AG08396 (cell line): ENCODE data around the gene ADAP1.
A peak's percentile ranks its signal among the peaks of the same experiment; 100 is the strongest.
"Not testable (repeated sequence)": the region's sequence is repeated elsewhere in the genome, so short reads cannot be mapped to it uniquely, and the experiment has no call there.

Source experiments
- DNase-seq: peaks from one replicate; pipeline ENCODE4 v3.0.0; 2012; ENCODE audit warnings: low spot score, mixed read lengths

ADAP1 gene

DNA sequence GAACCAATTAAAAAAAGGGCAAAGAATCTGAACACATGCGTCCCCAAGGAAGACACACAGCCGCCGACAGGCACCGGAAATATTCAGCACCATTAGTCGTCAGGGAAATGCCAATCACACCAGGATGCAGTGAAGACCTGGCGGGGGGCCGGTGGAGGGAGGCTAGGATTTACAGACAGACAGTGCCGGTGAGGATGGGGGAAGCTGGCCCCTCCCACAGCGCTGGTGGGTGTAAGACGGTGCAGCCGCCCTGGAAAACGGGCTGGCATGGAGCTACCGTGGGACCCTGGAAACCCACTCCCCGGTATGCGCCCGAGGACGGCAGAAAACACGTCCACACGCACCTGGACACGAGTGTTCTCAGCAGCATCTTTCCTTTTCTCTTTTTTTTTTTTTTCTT is 4.8 kb upstream of the ADAP1 start:
- DNase-seq = no peak

DNA sequence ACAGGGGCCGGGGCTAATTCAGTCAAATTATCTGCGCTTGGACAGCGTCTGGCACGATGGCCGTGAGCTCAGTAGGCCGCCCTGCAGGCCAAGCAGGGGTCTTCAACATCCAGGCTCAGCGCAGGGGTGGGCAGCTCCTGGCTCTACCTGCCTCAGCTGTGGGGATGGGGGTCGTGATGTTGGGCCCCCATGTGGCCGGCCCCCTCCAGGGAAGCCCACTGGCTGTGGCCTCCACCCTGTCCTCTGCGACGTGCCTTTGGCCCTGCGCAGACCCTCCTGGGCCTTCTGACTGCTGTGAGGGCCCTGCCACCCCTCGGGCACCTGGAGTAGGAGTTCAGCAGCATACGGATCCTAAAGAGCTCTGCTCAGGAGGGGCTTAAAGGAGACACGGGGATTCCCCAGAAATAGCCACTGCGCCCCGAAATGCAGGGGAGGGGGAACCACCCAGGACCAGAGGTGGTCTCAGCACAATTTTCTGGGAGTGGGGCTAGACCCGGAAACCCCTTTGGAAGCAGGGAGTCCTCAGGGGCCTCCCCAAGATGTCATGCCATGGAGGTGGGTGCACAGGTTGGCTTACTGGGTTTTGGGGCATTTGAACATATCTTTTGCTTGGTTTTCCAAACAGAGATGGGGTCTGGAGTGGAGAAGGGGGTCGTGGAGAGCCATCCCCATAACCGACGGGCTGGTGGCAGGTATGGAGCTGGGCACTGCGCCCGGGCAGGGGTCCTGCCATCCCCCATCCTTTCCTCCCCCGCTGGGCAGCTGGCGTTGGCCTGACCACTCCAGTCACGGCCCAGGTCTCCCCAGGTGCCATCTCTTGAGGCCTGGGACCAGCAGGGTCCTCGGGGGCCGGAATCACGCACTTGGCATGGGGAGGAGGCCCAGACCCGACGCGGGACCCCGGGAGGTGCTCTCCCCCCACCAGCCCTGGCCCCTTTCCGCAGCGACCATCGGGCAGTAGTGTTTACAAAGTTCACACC is 4.0 kb upstream of the ADAP1 start:
- no peak for DNase-seq

DNA sequence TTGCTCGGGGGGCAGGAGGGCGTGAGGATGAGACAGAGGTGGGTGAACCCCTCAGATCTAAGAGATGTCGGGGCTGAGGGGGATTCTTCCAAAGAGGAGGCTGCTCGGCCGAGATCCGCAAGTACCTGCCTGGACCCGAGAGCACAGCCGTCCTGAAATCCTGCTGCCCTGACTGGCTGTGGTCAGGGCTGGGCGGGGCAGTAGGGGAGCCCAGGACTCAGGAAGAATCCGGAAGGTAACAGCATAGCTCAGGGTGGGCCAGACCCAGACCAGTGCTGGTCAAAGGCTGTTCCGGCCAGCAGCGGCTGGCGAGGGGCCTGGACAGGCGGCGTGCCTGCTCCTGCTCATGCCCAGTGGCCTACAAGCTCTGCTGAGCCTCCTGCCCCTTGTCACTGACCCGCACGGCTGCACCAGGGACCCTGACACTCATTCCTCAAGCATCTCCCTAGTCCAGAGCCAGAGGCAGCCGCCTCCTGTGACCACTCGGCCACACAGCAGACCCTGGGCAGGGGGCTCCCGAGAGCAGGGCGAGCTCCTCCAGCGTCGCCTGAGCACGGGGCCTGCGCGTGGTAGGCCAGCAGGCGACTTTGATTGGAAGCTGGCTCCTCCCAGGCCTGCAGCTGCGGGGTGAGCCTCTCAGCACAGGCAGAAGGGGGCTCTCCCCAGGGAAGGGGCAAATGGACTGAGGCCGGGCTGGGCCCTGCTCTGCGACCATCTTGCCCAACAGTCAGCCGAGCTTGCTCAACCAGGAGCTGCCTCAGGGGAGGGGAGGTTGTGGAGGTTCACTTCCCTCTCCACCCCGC is 3.1 kb upstream of the ADAP1 start:
- no peak for DNase-seq

DNA sequence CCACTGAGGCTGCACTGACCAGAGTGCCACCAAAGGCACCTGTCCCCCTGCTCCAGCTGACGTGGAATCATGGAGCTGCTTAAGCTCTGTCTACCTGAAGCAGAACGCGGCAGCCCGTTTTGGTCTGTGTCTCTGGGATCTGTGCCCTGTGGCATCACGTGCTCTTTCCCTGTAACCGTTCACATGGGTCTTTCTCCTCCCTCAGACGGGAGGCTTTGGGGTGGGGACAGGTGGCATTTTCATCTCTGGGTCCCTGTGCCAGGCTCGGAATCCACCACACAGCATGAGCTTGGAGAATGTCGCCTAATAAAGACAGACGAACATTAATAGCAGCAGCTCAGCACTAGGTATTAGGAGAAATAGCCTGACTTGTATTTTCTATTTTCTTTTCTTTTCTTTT is 1.6 kb upstream of the ADAP1 start:
- no peak for DNase-seq

DNA sequence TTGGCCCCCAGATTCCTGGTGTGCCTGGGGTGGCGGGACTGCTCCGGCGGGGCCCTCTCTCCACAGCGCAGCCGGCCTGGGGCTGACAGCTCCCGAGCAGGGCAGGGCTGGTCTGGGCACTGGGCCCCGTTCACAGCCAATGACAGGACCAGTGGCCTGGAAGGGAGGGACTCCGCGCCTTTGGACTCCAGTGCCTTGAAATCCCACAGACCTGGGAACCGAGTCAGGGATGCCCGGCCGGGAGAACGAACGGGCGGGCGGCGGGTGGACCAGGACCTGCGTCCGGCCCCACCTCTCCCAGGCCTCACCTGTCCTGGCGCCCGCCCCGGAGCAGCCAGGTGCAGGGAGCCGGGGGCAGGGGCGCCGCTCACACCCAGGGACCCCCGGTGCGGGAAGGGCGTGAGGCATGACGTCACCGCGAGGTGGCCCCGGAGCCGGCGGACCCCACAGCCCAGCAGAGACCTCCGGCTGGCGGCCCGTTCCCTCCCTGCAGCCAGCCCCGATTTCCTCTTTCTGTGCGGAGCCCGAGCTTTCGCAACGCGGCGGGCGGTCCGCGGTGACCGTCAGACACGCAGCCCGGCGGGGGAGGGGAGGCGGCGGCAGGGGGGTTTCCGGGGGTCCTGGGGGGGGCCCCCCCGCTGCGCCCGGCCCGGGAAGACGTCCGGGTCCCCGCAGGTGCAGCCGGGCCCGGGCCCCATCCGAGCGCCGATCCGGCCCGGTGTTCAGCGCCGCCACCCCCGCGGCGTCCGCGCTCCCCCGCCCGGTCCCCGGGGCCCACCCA is 743 bp downstream of the ADAP1 start:
- DNase-seq = peak; percentile 76

DNA sequence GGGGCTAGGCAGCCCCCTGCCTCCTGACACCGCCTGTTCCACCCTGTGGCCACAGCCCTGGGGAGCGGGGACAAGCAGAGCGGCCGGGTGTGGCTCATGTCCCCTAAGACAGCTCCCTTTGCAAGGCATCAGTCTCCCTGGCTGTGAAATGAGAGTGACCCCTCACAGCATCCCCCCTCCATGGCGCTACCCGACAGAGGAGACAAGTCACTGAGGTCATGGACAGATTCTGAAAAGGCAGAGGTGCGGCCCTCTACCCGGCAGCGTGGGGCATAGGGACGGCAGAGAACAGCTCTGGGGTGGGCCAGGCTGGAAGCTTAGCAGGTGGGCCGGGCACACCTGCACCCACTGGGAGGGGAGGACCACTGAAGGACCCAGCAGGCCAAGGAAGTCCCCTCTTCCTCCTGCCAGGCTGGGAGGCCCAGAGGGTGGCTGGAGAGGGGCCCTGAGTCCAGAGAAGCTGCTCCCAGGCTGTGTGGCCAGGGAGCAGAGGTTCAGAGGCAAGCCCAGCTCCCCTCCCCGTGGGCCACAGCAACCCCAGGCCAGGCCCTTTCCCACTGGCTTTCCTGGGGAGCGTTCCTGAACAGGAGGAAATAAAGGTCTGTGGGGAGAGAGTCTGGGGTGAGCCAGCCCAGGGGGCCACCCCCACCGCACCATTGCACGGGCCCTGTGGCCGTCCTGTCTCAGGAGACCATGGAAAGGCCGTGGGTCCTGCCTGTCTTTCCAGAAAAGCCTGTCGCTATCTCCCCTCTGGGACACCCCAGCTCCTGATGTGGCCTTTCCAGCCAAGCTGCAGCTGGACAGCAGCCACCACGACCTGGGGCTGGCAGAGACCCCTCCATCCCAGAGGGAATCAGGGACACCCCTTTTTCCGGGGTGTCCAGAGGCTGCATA is 1.7 kb downstream of the ADAP1 start:
- no peak for DNase-seq

DNA sequence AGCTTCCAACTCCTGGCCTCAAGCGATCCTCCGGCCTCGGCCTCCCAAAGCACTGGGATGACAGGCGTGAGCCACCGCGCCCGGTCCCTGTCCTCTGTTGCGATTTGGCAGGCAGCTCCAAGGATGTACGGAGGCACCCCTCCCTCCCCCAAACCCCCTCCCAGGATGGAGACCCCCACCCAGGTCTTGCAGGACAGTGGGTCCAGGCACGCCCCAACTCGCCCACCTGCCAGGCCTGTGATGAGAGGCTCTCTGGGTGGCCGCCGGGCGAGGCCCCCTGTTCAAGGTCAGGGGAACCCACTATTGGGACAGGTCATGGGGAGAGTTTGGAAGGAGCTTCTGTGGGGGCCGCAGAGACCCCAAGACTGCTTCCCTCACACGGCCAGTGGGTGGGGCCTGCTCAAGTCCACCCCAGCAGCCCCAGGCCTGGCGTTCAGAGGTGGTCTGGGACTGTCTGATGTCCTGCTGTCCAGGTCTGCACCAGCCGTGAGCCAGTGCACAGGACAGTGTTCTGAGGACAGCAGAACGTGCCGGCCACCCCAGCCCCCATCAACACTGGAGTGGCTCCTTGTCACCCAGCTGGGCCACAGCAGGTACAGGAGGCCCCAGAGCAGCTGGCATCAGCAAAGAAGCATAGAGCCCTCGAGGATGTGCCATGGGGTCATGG is 2.5 kb downstream of the ADAP1 start:
- DNase-seq = no peak

DNA sequence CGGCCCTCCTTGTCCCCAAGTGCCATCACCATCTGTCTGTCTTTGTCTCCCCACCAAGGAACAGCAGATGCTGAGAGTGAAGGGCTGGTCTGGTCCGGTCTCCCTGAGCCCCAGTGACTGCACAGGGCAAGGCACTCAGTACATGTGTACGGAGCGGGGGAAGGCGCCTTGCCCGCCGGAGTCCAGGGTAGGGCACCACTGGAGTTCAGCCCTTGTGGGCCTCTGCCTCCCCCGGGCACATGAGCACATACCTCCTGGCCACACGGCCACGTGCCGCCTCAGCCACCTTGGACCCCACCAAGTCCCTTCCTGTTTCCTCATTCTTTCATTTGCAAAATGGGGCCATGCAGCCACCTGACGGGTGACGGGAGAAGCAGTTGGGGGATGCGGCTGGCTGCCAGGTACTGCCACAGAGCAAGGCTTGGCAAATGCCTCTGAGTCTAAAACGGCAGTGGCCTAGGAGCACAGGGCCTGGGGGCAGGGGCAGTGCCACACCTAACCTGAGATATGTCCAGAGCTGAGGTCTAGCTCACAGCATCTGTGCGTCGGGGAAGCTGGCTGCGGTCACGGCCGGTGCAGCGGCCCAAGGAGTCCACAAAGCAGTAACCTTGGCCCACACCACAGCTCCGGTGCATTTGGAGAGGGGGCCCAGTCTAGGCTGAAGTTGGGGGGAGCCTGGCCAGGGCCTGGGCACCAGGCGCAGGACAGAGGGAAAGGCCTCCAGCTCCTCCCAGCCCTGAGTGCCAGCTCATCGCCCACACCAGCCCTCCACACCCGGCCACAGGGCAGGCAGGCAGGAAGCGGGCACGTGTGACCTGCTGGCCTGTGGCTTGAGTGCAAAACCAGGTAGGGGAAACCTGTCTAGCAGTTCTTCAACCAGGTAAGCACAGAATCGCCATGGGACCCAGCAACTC is 5.2 kb downstream of the ADAP1 start:
- no peak for DNase-seq

DNA sequence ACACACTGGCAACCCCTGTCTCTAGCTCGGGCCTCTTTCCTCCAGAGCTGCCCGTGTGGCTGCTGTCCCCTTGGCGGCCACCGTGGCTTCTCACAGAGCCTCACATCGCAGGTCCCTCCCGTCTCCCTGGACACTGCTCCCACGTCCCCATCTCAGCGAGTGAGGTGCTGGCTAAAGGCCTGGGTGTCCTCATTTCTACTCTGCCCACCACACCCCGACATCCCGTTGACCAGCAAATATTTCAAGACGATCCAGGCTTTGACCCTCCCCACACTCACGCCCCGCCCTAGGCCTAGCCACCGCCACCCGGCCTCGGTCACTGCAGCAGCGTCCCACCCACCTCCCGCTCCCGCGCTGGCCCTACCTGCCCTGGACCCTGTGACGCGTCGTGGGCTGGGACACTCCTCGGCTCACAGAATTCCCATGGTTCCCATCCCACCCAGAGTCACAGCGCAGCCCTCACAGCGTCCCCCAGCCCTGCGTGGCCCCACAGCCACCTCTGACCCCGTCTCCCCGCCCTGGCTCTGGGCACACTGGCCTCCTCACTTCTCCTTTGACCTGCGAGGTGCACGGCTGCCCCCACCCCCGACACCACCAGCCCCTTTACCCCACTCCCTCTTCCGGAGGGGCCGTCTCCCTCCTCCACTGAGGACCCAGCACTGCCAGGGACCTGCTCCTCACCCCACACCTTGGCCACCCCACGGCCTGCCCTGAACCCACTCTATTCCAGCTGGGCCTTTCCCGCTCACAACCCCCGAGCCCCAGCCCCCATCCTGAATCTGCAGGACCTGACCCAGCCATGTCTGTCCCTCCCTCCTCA is 6.9 kb downstream of the ADAP1 start:
- DNase-seq = no peak

DNA sequence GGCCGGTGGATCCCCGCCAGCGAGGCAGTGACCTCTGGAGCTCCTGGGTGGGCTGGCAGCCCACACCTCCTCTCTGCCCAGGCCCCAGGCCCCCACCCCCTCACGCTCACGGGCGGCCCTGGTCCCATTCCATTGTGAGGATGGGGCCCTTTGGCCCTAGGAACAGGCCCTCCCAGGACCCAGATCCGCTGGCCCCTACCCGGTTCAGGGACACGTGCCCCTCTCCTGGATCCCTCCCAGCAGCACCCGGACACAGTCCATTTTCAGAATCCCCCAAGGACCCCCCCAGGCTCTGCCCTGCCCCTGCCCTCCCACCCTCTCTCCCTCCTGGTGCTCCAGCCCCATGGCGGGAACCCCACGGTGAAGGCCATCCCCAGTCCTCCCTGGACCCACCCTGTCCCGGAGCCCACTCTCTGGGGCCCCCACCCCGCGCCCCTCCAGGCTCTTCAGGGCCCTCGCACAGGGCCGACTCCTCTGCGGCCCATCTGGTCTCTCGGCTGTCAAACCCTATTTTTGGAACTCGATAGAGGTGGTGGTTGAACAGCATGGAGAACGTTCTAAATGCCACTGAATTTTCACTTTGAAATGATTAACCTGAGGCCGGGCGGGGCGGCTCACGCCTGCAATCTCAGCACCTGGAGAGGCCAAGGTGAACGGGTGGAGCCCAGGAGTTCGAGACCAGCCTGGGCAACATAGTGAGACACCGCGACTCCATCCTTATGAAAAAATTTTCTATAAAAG is 8.1 kb downstream of the ADAP1 start:
- DNase-seq = no peak

DNA sequence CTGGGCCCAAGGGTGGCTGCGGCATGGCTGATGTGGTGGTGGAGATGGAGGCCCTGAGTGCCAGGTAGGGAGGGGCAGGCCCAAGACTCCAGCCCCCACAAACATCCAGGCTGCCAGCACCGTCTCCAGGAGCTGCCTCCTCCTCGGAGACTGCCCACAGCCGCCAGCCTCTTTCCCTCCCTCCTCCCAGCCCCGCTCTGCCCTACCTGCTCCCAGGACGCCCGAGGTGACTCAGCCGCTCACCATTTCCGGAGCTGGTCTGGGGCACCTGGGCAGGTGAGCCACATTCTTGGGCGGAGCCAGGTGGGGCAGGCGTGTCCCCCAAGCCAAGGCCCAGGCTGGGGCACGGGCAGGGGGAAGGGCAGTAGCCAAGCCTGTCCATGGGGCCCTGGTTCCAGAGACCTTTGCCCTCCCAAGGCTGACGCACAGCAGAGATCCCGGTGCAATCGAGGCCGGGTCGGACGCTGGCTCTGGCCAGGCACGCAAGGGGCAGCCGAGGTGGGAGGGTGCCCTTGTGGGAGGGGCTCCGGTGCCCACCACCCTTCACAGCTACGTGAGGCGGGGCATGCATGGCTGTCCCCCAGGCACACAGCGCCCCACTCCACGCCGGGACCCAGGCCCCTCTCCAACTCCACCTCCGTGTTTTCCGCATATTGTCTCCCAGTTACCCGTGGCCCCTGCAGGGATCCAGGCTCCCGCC is 8.8 kb downstream of the ADAP1 start:
- DNase-seq = no peak

DNA sequence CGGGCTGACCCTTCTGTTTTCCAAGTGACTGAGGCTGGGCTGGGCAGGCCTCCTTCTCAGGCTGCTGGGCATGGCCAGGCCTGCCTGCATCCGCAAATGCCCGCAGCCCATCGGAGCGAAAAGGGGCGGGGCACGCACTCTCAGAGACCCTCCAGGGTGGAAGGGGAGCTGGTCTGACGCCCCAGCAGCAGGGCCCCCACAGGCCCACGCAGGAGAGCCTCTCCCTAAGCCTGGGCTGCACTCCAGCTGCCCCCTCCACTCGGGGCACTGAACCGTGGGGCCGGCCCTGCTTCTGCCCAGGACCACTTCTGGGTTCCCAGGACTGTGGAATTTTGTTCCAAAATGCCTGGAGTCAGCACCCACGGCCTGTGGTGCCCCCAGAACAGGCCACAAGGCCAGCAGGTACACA is 9.3 kb downstream of the ADAP1 start:
- no peak for DNase-seq

DNA sequence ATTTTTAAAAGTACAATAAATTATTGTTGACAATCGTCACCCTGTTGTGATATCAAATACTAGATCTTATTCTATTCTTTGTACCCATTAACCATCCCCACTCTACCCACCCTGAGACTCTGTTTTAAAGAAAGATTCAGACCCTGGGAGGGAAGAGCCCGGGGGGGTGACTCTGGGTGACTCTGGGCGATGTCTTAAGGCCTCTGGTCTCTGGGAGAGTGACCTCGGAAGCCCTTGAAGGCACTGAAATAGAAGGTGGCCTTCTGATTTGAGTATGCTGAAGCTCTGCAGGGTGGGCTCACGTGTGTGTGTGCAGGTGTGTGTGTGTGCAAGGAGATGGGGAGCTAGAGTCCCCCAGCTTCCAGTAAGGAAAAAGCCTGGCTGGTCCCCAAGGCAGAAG is 9.7 kb downstream of the ADAP1 start:
- DNase-seq = no peak

DNA sequence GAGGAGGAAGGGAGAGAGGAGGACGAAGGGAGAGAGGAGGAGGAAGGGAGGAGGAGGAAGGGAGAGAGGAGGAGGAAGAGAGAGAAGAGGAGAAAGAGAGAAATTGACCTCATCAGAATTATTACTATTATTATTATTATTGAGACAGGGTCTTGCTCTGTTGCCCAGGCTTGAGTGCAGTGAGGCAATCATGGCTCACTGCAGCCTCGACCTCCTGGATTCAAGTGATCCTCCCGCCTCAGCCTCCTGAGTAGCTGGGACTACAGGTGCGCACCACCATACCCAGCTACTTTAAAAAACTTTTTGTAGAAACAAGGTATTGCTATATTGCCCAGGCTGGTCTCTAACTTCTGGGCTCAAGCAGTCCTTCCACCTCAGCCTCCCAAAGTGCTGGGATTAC is 10.7 kb downstream of the ADAP1 start:
- not testable (repeated sequence) for DNase-seq

DNA sequence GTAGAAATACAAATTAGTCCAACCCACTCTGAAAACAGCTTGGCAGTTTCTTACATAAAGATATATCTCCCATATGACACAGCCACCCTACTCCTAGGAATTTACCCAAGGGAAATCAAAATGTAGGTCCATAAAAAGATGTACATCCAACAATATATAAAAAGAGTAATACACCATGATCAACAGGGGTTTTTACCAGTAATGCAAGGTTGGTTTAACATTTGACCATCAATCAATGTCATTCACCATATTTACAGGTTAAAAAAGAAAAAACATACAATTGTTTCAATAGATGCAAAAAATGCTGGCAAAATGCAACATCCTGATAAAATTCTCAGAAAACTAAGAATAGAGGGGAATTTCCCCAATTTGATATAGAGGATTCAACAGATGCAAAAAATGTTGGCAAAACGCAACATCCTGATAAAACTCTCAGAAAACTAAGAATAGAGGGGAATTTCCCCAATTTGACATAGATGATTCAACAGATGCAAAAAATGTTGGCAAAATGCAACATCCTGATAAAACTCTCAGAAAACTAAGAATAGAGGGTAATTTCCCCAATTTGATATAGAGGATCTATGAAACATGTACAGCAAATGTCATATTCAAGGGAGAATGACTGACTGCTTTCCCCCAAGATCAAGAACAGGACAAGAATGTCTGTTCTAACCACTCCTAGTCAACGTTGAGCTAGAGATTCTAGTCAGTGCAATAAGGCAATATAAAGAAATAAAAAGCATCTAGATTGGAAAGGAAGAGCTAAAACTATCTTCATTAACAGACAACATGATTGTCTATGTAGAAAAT is 13.7 kb downstream of the ADAP1 start:
- DNase-seq = no peak

DNA sequence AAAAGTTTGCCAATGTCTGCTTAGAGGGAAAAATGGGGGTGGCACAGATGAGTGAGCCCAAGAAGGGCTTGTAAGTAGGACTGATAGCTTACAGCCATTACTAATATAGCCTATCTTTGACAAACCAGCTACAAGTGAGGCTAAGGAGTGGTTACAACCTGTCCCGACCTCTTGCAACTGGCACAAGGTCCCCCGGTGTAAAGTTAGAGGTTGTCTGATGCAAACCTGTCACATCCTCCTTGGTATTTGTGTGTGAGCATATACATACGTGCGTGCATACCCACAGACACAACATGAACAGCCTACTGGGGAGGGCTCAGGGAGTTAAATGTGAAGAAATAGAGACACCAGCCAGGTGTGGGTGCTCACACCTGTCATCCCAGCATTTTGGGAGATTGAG is 14.6 kb downstream of the ADAP1 start:
- DNase-seq = no peak
